Measurements from ENCODE around the gene LGI4.

- no peak for TF ChIP-seq POLR2A (IDR thresholded peaks at IDR 0.05)
- TF ChIP-seq CTCF (IDR thresholded peaks at IDR 0.05) = no peak
Measured at GRCh38 chr19:35110974-35111373, 23.9 kb downstream of the LGI4 start.
